Activated CD4-positive, alpha-beta T cell treated with anti-CD3 and anti-CD28 coated beads for 36 hours (primary cell): ENCODE results near the gene CRYBG2. TPM values are rescaled to one million over a fixed set of nuclear protein-coding genes. Genes with fewer than 3 reads are reported as not detected.

Experiments used
- ATAC-seq: fragments of 200-7000 bp; cut with Tn5 transposase; one replicate; pipeline ENCODE4 v1.10.0; 2021; ENCODE audit warnings: mild to moderate bottlenecking, moderate library complexity
- CTCF ChIA-PET: fragments of 350-600 bp; sonication (Branson Sonifier 250); formaldehyde crosslinking; loops from one replicate; lab custom pipeline; 2021; ENCODE audit warnings: antibody characterized with exemption; lab: Charles Lee
- POLR2A ChIA-PET: fragments of 350-600 bp; sonication (Branson Sonifier 250); formaldehyde crosslinking; loops from one replicate; lab custom pipeline; 2021; ENCODE audit warnings: antibody characterized with exemption, inconsistent platforms; lab: Charles Lee
- DNase-seq: peaks from one replicate; pipeline ENCODE4 v3.0.0-alpha.2; 2020
- H3K27ac Mint-ChIP-seq: one replicate; pipeline ENCODE4 v1.8.0; 2021; ENCODE audit warnings: mixed read lengths
- H3K27me3 Mint-ChIP-seq: one replicate; pipeline ENCODE4 v1.8.0; 2021; ENCODE audit warnings: mixed read lengths
- H3K36me3 Mint-ChIP-seq: one replicate; pipeline ENCODE4 v1.8.0; 2021; ENCODE audit warnings: low read depth, mixed read lengths
- H3K4me1 Mint-ChIP-seq: one replicate; pipeline ENCODE4 v1.8.0; 2021; ENCODE audit warnings: mixed read lengths
- H3K4me3 Mint-ChIP-seq: one replicate; pipeline ENCODE4 v1.8.0; 2021; ENCODE audit warnings: mild to moderate bottlenecking, moderate library complexity, mixed read lengths
- H3K9me3 Mint-ChIP-seq: one replicate; pipeline ENCODE4 v1.8.0; 2021; ENCODE audit warnings: low read depth, mixed read lengths
- intact Hi-C, 2 experiments: fragments of 100-400 bp; cut with DNase I in 1 of 2; cut with micrococcal nuclease in 1 of 2; formaldehyde crosslinking; loops; one replicate each; pipeline versions ENCODE4 v1.14.2 to v1.15.1; 2022 to 2024; cut with DNase I, micrococcal nuclease
- total RNA-seq, 2 experiments: library from RNA; stranded (reverse); gene quantifications; one replicate each; pipeline ENCODE4 v1.2.3, GENCODE V29; 2021

The CRYBG2 gene
- total RNA-seq, 2 experiments from 2014 or later, result 1.5 to 1.6 TPM

- Mint-ChIP-seq H3K27me3 (no peaks in the 10 kb centered on the region), H3K9me3 (no peaks in the 10 kb centered on the region), H3K36me3 (peaks cover 28% of the 10 kb centered on the region), H3K4me1 (peaks cover 97% of the 10 kb centered on the region), H3K4me3 (peak overlapping the region; percentile 55), H3K27ac (peak overlapping the region; percentile 96)
- DNase-seq (peak; percentile 84), ATAC-seq (peak; percentile 27)
- ChIA-PET CTCF (interaction anchor here (0.5 to 17.6 kb wide), 8 partner anchors 8 to 118 kb away, joined by 3 to 399 read pairs (median 6); partner anchors contain the start of genes CD52, SH3BGRL3, UBXN11 and ZNF593), POLR2A (interaction anchor here (2.3 kb wide), 1 partner anchor 31 kb away, joined by 6 read pairs; the partner anchor contains the start of gene CD52)
- intact Hi-C loops, result no loop called here
Measured at GRCh38 chr1:26287033-26287711, 66.8 kb downstream of the CRYBG2 start.

DNA sequence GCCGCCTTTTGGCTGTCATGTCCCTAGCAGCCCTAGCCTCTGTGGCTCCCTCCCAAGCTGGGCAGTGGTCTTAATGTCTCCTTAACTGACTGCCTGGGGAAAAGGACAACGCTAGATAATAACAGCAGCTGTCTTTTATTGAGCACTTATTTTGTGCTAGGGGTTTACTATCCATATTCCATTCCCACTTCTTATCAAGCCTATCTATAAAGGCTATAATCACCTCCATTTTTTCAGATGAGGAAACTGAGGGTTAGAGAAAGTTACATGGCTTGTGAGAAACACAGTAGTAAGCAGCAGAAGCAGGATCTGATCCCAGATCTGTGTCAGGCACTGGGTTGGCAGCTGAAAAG is 67.9 kb downstream of the CRYBG2 start:
- ChIA-PET CTCF (interaction anchor here (1.0 to 17.6 kb wide), 7 partner anchors 11 to 132 kb away, joined by 4 to 399 read pairs (median 15); partner anchors contain the start of genes CD52 and UBXN11), POLR2A (interaction anchor here (0.6 kb wide), 1 partner anchor 20 kb away, joined by 4 read pairs; no protein-coding TSS in a partner anchor)
- Mint-ChIP-seq H3K4me3 (no peak overlapping the region), H3K27ac (peak overlapping the region; percentile 59), H3K4me1 (peaks cover 98% of the 10 kb centered on the region), H3K9me3 (no peaks in the 10 kb centered on the region), H3K36me3 (peaks cover 39% of the 10 kb centered on the region), H3K27me3 (no peaks in the 10 kb centered on the region)
- intact Hi-C loops, result no loop called here
- ATAC-seq, result no peak
- DNase-seq, result no peak

DNA sequence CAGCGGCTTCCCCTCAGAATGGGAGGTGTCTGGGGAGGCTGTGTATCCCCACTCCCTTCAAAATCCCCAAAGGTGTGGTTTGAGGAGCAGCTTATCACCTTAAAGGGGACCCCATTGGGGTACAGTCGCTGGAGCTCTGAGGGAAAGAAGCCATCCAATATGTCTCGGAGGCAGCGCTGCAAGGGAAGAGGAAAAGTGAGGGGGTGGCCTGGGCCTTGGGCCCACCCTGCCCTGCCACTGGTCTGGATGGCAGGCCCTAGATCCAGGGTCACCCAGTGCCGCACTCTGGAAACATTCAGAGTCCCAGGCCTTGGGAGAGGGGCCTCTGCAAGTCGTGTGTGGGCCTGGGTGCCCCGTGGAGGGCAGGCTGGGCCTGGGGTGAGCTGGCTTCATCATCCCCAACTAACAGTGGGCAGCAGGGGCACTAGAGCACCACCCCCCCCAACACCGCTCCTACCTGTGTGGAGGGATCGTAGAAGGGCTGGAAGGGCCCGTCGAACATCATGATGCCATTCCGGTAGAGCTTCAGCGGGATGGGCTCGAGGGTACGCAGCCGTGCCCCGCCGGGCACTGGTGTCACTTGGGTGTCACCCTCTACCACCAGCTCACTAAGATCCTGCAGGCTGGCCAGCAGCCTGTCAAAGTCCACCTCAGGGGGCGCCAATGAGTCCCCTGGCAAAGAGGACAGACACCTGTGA is 68.4 kb downstream of the CRYBG2 start:
- ChIA-PET POLR2A (interaction anchor here (0.6 to 2.2 kb wide), 4 partner anchors 19 to 380 kb away, joined by 3 to 16 read pairs (median 6); partner anchors contain the start of gene CD52), CTCF (interaction anchor here (0.5 to 17.6 kb wide), 9 partner anchors 10 to 1962 kb away, joined by 3 to 399 read pairs (median 5); partner anchors contain the start of genes CD52 and UBXN11)
- Mint-ChIP-seq H3K4me1 (peaks cover 95% of the 10 kb centered on the region), H3K27ac (peak overlapping the region; percentile 99), H3K27me3 (no peaks in the 10 kb centered on the region), H3K4me3 (no peak overlapping the region), H3K9me3 (no peaks in the 10 kb centered on the region), H3K36me3 (peaks cover 42% of the 10 kb centered on the region)
- intact Hi-C loops, result loop anchor here (1.0 to 2.0 kb wide), 6 partner anchors 35 to 175 kb away; partner anchors contain the start of genes DHDDS (in 1 of the 2) and PDIK1L (in 1 of the 2)
- ATAC-seq (no peak), DNase-seq (peak; percentile 76)

DNA sequence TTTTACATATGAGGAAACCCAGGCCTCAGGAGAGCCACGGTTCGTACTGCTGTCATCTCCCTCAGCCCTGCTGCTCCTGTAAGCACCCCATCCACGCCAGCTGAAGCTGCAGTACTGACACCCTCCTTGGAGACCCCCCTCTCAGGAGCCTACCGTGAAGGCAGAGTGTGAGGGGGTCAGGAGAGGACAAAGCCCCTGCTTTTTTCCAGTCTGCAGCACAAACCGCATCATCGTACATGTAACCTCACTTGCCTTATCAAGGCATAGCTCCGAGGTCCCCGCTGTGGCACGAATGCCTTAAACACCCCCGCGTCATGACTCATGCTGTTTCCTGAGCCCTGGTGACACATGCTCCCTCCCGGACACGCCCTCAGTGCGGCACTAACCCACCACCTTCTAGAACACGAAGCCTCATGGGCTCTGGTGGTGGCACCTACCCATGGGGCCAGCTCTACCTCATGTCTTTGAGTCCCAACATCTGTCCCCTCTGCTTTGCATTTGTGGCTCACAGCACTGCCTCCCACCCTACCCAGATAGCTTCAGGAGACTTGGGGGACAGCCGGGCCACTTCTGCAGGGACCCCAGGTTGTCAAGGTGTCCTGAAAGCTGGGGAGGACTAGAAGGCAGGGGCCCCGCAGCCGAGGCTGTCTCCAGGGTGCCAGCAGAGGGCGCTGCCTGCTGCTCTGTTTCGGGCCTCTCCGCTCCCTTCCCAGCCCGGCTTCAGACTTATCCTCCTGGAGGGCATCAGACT is 69.2 kb downstream of the CRYBG2 start:
- Mint-ChIP-seq H3K4me3 (peak overlapping the region; percentile 61), H3K4me1 (peaks cover 87% of the 10 kb centered on the region), H3K27me3 (no peaks in the 10 kb centered on the region), H3K9me3 (no peaks in the 10 kb centered on the region), H3K36me3 (peaks cover 44% of the 10 kb centered on the region), H3K27ac (peak overlapping the region; percentile 99)
- ChIA-PET POLR2A (interaction anchor here (0.7 to 2.2 kb wide), 6 partner anchors 22 to 379 kb away, joined by 3 to 16 read pairs (median 4); partner anchors contain the start of gene CD52), CTCF (interaction anchor here (0.6 to 17.6 kb wide), 13 partner anchors 9 to 253 kb away, joined by 3 to 399 read pairs (median 3); partner anchors contain the start of genes CD52, CEP85, UBXN11 and ZNF593)
- ATAC-seq, result peak; percentile 66
- intact Hi-C loops, result loop anchor here (1.0 to 2.0 kb wide), 7 partner anchors 22 to 174 kb away; partner anchors contain the start of genes DHDDS (in 1 of the 2), PDIK1L (in 1 of the 2) and UBXN11 (in 1 of the 2)
- DNase-seq, result peak; percentile 99

DNA sequence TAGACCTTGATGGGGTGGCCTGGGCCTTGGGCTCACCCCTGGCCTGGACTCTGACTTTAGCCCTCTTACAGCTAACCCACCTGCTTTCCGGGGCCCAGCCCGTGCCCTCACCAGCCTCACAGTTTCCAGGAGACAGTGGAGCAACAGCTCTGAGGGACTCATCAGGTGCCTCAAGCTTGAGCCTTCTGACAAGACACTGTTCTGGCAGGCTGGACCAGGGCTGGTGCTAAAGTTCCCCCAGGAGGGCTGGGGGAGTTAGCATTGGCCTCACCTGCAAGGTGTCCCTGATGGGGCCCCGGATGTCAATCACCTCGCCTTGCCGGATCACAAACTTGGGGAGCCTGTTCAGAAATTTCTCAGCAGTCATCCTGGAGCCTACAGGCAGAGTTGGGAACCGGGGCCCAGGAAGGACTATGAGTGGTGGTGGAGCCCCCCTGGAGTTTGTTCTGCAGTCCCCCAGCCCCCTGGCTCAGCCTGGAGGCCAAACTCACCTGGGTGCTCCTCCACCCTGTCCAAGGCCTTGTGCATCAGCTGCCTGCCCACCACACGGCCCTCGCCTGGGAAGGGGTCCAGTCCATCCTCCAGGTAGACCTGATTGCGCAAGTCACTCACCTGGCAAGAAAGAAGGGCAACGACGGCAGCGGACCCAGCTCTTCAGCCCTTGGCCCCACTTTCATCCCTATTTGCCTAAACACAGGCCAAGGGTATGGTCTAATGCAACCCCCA is 69.9 kb downstream of the CRYBG2 start:
- ChIA-PET POLR2A (interaction anchor here (0.8 to 2.2 kb wide), 5 partner anchors 23 to 38 kb away, joined by 3 to 16 read pairs (median 4); partner anchors contain the start of gene CD52), CTCF (interaction anchor here (0.6 to 17.6 kb wide), 14 partner anchors 9 to 287 kb away, joined by 3 to 399 read pairs (median 3); partner anchors contain the start of genes CD52, CEP85, PAFAH2 and UBXN11)
- Mint-ChIP-seq H3K9me3 (no peaks in the 10 kb centered on the region), H3K4me3 (peak overlapping the region; percentile 61), H3K27ac (peak overlapping the region; percentile 99), H3K36me3 (peaks cover 49% of the 10 kb centered on the region), H3K4me1 (peaks cover 84% of the 10 kb centered on the region), H3K27me3 (no peaks in the 10 kb centered on the region)
- no peak for ATAC-seq
- intact Hi-C loops, result loop anchor here (1.0 to 2.0 kb wide), 6 partner anchors 22 to 173 kb away; partner anchors contain the start of genes DHDDS (in 1 of the 2), PDIK1L (in 1 of the 2) and UBXN11 (in 1 of the 2)
- DNase-seq, result peak; percentile 40

- POLR2A ChIA-PET, result interaction anchor here (2.2 kb wide), 1 partner anchor 36 kb away, joined by 16 read pairs; the partner anchor contains the start of gene CD52
Measured at GRCh38 chr1:26283279-26283853, 70.6 kb downstream of the CRYBG2 start.

GRCh38 chr1:26282401-26282918 is 71.5 kb downstream of the CRYBG2 start:
- Mint-ChIP-seq H3K27ac (peak overlapping the region; percentile 99), H3K4me3 (peak overlapping the region; percentile 22), H3K27me3 (no peaks in the 10 kb centered on the region), H3K9me3 (no peaks in the 10 kb centered on the region), H3K36me3 (peaks cover 62% of the 10 kb centered on the region), H3K4me1 (peaks cover 84% of the 10 kb centered on the region)
- intact Hi-C loops, result no loop called here
- ChIA-PET CTCF (interaction anchor here (1.1 to 17.6 kb wide), 3 partner anchors 7 to 36 kb away, joined by 9 to 399 read pairs (median 28); partner anchors contain the start of gene CD52), POLR2A (no interaction called here)
- ATAC-seq (no peak), DNase-seq (no peak)

More at GRCh38 chr1:26283279-26283853, 70.6 kb downstream of the CRYBG2 start:
- ATAC-seq (no peak), DNase-seq (no peak)
- intact Hi-C loops, result no loop called here
- H3K27me3 Mint-ChIP-seq, result no peaks in the 10 kb centered on the region
- CTCF ChIA-PET, result interaction anchor here (0.5 to 17.6 kb wide), 8 partner anchors 8 to 286 kb away, joined by 3 to 399 read pairs (median 4); partner anchors contain the start of genes CD52 and PAFAH2
- no peaks in the 10 kb centered on the region for H3K9me3 Mint-ChIP-seq
- H3K36me3 Mint-ChIP-seq, result peaks cover 53% of the 10 kb centered on the region
- peaks cover 84% of the 10 kb centered on the region for H3K4me1 Mint-ChIP-seq
- peak overlapping the region; percentile 99 for H3K27ac Mint-ChIP-seq
- peak overlapping the region; percentile 29 for H3K4me3 Mint-ChIP-seq

GRCh38 chr1:26281971-26282370 is 72.0 kb downstream of the CRYBG2 start:
- Mint-ChIP-seq H3K4me3 (peak overlapping the region; percentile 78), H3K27ac (peak overlapping the region; percentile 99), H3K27me3 (no peaks in the 10 kb centered on the region), H3K4me1 (peaks cover 84% of the 10 kb centered on the region), H3K36me3 (peaks cover 66% of the 10 kb centered on the region), H3K9me3 (no peaks in the 10 kb centered on the region)
- intact Hi-C loops, result no loop called here
- no peak for DNase-seq
- no peak for ATAC-seq
- ChIA-PET CTCF (interaction anchor here (1.2 to 17.6 kb wide), 3 partner anchors 8 to 37 kb away, joined by 3 to 399 read pairs (median 4); partner anchors contain the start of gene CD52), POLR2A (no interaction called here)
